Motor neuron (in vitro differentiated cells): ENCODE data around the gene TUBB6. TPM values are rescaled to one million over a fixed set of nuclear protein-coding genes. Genes with fewer than 3 reads are reported as not detected.

Experiments used
- ATAC-seq, 8 experiments: fragments of 200-7000 bp; cut with Tn5 transposase; replicated peaks in 6 of 8; 2 replicates each; pipeline ENCODE4 v1.8.0; 2021; ENCODE audit warnings: mild to moderate bottlenecking in 8 of 8, moderate library complexity in 8 of 8
- H3K27ac ChIP-seq, 2 donors: fragments of 250-450 bp; sonication (Bioruptor Pico); 2 replicates each; pipeline ENCODE4 v1.9.0; 2021; ENCODE audit warnings: antibody characterized with exemption in 2 of 2, mild to moderate bottlenecking in 2 of 2, moderate library complexity in 1 of 2
- H3K4me1 ChIP-seq, 2 donors: fragments of 250-450 bp; sonication (Bioruptor Pico); replicated peaks in 1 of 2; 2 replicates each; pipeline ENCODE4 v1.6.1; 2021; ENCODE audit warnings: antibody characterized with exemption in 2 of 2, mild to moderate bottlenecking in 2 of 2, moderate library complexity in 1 of 2
- H3K4me3 ChIP-seq, 5 donors: fragments of 250-450 bp; sonication (Bioruptor Pico); 2 replicates each; pipeline ENCODE4 v1.9.0; 2021; ENCODE audit warnings: antibody characterized with exemption in 5 of 5, mild to moderate bottlenecking in 5 of 5, moderate library complexity in 4 of 5
- WGBS, 10 experiments: fragments of 450-650 bp; shearing (Covaris generic); methylation state at CpG; one replicate each; pipeline ENCODE4 v1.0.0; 2022; 5-methylcytosine and 5-hydroxymethylcytosine counted together
- in situ Hi-C, 9 experiments: fragments of 400-800 bp; cut with MboI; loops; one replicate each; pipeline ENCODE4 v1.15.0; 2021; ENCODE audit warnings: low sequenced_read_pairs in 9 of 9, low pct_unique_long_range_greater_than_20kb in 2 of 9; ENCODE audit not compliant: unreplicated experiment in 9 of 9
- total RNA-seq, 8 experiments: library from RNA; unstranded; fragments of 300-600 nt; gene quantifications; 2 replicates each; pipeline versions ENCODE4 v1.2.3 to v1.2.4, GENCODE V29; 2022

Gene TUBB6
- total RNA-seq, 8 experiments from 2014 or later, result 12.1 to 161 (median 55.6) TPM

- WGBS, 10 experiments, result 80% methylated on average over 1 of the region's 3 CpGs; no CpG with 5 or more reads in 9 of the 10 experiments
- in situ Hi-C loops, result no loop called here
- Histone ChIP-seq H3K4me1 (no peaks in the 10 kb centered on the region), H3K4me3 (no peak overlapping the region), H3K27ac (no peak overlapping the region)
- ATAC-seq, result peak in 5 of 8 experiments; percentile 41 to 86 (median 70)
Observed at GRCh38 chr18:12296087-12296403, 12.0 kb upstream of the TUBB6 start.

GRCh38 chr18:12296457-12296856 is 11.6 kb upstream of the TUBB6 start:
- ATAC-seq, result peak in 3 of 8 experiments; percentile 90 to 93 (median 91)
- 75 to 80% methylated on average over 1 of the region's 1 CpG; no CpG with 5 or more reads in 8 of the 10 experiments for WGBS, 10 experiments

GRCh38 chr18:12299862-12300261 is 8.2 kb upstream of the TUBB6 start:
- in situ Hi-C loops, result no loop called here
- Histone ChIP-seq H3K4me3 (no peak overlapping the region), H3K4me1 (no peaks in the 10 kb centered on the region), H3K27ac (no peak overlapping the region)
- WGBS, 10 experiments, result 46 to 100% (median 79%) methylated on average over 1 to 2 of the region's 2 CpGs; no CpG with 5 or more reads in 6 of the 10 experiments
- no peak for ATAC-seq

More at GRCh38 chr18:12296457-12296856, 11.6 kb upstream of the TUBB6 start:
- H3K4me3 ChIP-seq, result no peak overlapping the region
- no peak overlapping the region for H3K27ac ChIP-seq
- H3K4me1 ChIP-seq, result no peaks in the 10 kb centered on the region
- in situ Hi-C loops, result no loop called here

- in situ Hi-C loops, result no loop called here
- H3K4me1 ChIP-seq, result no peaks in the 10 kb centered on the region
- H3K27ac ChIP-seq, result no peak overlapping the region
- 75 to 100% (median 93%) methylated on average over 1 to 7 of the region's 13 CpGs; no CpG with 5 or more reads in 3 of the 10 experiments for WGBS, 10 experiments
- H3K4me3 ChIP-seq, result no peak overlapping the region
- ATAC-seq, result no peak
Observed at GRCh38 chr18:12301263-12302005, 6.6 kb upstream of the TUBB6 start.

- 43 to 86% (median 62%) methylated on average over 3 to 11 of the region's 14 CpGs; no CpG with 5 or more reads in 4 of the 10 experiments for WGBS, 10 experiments
- H3K4me1 ChIP-seq, result no peaks in the 10 kb centered on the region
- in situ Hi-C loops, result no loop called here
- peak in 3 of 8 experiments; percentile 26 to 70 (median 67) for ATAC-seq
- no peak overlapping the region for H3K4me3 ChIP-seq
- H3K27ac ChIP-seq, result no peak overlapping the region
Observed at GRCh38 chr18:12302391-12303147, 5.5 kb upstream of the TUBB6 start.

GRCh38 chr18:12304351-12305210 is 3.5 kb upstream of the TUBB6 start:
- H3K27ac ChIP-seq, result no peak overlapping the region
- in situ Hi-C loops, result no loop called here

GRCh38 chr18:12305211-12305610 is 2.8 kb upstream of the TUBB6 start:
- in situ Hi-C loops, result no loop called here
- ATAC-seq, result no peak
- WGBS, 10 experiments, result 60 to 100% (median 95%) methylated on average over 1 to 5 of the region's 12 CpGs; no CpG with 5 or more reads in 6 of the 10 experiments

More at GRCh38 chr18:12304351-12305210, 3.5 kb upstream of the TUBB6 start:
- H3K4me1 ChIP-seq, result peaks cover 0 to 2% of the 10 kb centered on the region in 2 donors
- no peak overlapping the region for H3K4me3 ChIP-seq
- WGBS, 10 experiments, result 54 to 100% (median 94%) methylated on average over 1 to 7 of the region's 19 CpGs; no CpG with 5 or more reads in 2 of the 10 experiments
- ATAC-seq, result no peak

GRCh38 chr18:12305930-12306629 is 2.0 kb upstream of the TUBB6 start:
- no peak for ATAC-seq

More at GRCh38 chr18:12305211-12305610, 2.8 kb upstream of the TUBB6 start:
- H3K4me3 ChIP-seq, result no peak overlapping the region
- H3K27ac ChIP-seq, result no peak overlapping the region
- peaks cover 0 to 6% of the 10 kb centered on the region in 2 donors for H3K4me1 ChIP-seq

GRCh38 chr18:12306752-12307700 is 1.0 kb upstream of the TUBB6 start:
- H3K4me1 ChIP-seq, result peaks cover 0 to 6% of the 10 kb centered on the region in 2 donors
- ATAC-seq, result peak; percentile 4 to 50 (median 22)
- in situ Hi-C loops, result no loop called here
- peak overlapping the region; percentile 43 to 73 (median 63) for H3K4me3 ChIP-seq
- WGBS, 10 experiments, result 7 to 69% (median 45%) methylated on average over 4 to 26 of the region's 39 CpGs; no CpG with 5 or more reads in 1 of the 10 experiments
- no peak overlapping the region for H3K27ac ChIP-seq

More at GRCh38 chr18:12305930-12306629, 2.0 kb upstream of the TUBB6 start:
- no peak overlapping the region for H3K4me3 ChIP-seq
- H3K4me1 ChIP-seq, result peaks cover 0 to 6% of the 10 kb centered on the region in 2 donors
- in situ Hi-C loops, result no loop called here
- no peak overlapping the region for H3K27ac ChIP-seq
- 56 to 98% (median 73%) methylated on average over 4 to 15 of the region's 25 CpGs; no CpG with 5 or more reads in 2 of the 10 experiments for WGBS, 10 experiments

- Histone ChIP-seq H3K27ac (no peak overlapping the region), H3K4me1 (peaks cover 0 to 6% of the 10 kb centered on the region in 2 donors), H3K4me3 (peak overlapping the region; percentile 43 to 73 (median 63))
- in situ Hi-C loops, result no loop called here
- ATAC-seq, result peak; percentile 66 to 83 (median 75)
- 0 to 5% (median 0%) methylated on average over 3 to 10 of the region's 81 CpGs; no CpG with 5 or more reads in 5 of the 10 experiments for WGBS, 10 experiments
Observed at GRCh38 chr18:12308386-12309100, 502 bp downstream of the TUBB6 start.
